Left renal pelvis (tissue), 4 donors: ENCODE data around the gene IRF7. TPM values are rescaled to one million over a fixed set of nuclear protein-coding genes. Genes with fewer than 3 reads are reported as not detected.

ENCODE experiments used
- DNase-seq, 4 donors: peaks; one replicate each; pipeline ENCODE4 v3.0.0-alpha.2; 2013; ENCODE audit warnings: low read depth in 4 of 4, low spot score in 3 of 4
- polyA plus RNA-seq, 4 donors: library from polyadenylated mRNA; unstranded; fragments of 120-200 nt; gene quantifications; one replicate each; pipeline ENCODE4 v1.2.1, GENCODE V29; 2013; ENCODE audit not compliant: insufficient read length in 4 of 4

Gene IRF7
- polyA plus RNA-seq, 4 donors = 4.6 to 14.7 (median 8.5) TPM

DNA sequence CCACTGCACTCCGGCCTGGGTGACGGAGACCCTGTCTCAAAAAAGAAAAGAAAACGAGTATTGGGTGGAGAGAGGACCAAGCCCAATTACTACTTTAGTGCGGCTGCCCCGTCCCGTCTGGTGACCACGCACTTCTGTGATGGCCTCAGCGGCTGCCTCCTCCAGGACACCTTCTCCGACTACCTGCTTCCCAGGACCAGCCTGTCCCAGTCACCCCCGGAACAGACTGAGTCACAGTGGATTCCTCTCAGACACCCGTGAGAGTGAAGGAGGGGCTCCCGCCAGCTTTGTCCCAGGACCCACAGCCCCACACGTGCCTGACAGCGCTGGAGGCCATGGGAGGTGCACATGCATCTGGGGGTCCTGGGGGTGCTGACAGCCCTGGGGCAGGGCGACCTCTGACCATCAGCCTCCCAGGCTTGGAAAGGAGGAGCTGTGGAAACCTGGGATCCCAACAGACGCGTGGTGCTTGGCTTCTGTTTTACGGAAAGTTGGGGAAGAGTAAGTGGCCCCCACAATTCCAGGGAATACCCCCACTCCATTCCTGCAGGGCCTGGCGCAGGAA, 26.1 kb upstream of the IRF7 start:
- no peak for DNase-seq

DNA sequence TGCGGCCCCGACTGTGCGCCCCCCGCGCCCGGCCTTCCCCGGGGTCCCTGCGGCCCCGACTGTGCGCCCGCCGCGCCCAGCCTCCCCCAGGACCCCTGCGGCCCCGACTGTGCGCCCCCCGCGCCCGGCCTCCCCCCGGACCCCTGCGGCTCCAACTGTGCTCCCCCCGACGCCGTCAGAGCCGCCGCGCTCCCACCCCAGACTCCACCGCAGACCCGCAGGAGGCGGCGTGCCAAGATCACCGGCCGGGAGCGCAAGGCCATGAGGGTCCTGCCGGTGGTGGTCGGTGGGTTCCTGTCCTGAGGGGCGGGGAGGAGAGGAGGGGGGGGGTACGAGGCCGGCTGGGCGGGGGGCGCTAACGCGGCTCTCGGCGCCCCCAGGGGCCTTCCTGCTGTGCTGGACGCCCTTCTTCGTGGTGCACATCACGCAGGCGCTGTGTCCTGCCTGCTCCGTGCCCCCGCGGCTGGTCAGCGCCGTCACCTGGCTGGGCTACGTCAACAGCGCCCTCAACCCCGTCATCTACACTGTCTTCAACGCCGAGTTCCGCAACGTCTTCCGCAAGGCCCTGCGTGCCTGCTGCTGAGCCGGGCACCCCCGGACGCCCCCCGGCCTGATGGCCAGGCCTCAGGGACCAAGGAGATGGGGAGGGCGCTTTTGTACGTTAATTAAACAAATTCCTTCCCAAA, 24.4 kb upstream of the IRF7 start:
- DNase-seq = no peak

DNA sequence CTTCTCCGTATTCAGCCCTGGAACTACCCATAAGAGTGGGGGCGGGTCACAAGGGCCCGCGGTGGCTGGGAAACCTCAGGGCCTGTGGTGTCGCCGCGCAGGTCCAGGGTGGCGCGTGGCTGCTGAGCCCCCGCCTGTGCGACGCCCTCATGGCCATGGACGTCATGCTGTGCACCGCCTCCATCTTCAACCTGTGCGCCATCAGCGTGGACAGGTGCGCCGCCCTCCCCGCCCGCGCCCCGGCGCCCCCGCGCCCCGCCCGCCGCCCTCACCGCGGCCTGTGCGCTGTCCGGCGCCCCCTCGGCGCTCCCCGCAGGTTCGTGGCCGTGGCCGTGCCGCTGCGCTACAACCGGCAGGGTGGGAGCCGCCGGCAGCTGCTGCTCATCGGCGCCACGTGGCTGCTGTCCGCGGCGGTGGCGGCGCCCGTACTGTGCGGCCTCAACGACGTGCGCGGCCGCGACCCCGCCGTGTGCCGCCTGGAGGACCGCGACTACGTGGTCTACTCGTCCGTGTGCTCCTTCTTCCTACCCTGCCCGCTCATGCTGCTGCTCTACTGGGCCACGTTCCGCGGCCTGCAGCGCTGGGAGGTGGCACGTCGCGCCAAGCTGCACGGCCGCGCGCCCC, 23.7 kb upstream of the IRF7 start:
- DNase-seq = no peak

- no peak for DNase-seq
Observed at GRCh38 chr11:638631-639331, 23.0 kb upstream of the IRF7 start.

- DNase-seq = no peak
Observed at GRCh38 chr11:637593-638521, 22.1 kb upstream of the IRF7 start.

DNA sequence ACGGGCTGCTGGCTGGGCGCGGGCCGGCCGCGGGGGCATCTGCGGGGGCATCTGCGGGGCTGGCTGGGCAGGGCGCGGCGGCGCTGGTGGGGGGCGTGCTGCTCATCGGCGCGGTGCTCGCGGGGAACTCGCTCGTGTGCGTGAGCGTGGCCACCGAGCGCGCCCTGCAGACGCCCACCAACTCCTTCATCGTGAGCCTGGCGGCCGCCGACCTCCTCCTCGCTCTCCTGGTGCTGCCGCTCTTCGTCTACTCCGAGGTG, 21.5 kb upstream of the IRF7 start:
- no peak for DNase-seq

- DNase-seq = no peak
Observed at GRCh38 chr11:636511-637332, 21.0 kb upstream of the IRF7 start, which contains the start of gene DRD4. Gene DRD4 (plus strand): TSS chr11:637269. CDS start chr11:637305, 36 bp downstream.

DNA sequence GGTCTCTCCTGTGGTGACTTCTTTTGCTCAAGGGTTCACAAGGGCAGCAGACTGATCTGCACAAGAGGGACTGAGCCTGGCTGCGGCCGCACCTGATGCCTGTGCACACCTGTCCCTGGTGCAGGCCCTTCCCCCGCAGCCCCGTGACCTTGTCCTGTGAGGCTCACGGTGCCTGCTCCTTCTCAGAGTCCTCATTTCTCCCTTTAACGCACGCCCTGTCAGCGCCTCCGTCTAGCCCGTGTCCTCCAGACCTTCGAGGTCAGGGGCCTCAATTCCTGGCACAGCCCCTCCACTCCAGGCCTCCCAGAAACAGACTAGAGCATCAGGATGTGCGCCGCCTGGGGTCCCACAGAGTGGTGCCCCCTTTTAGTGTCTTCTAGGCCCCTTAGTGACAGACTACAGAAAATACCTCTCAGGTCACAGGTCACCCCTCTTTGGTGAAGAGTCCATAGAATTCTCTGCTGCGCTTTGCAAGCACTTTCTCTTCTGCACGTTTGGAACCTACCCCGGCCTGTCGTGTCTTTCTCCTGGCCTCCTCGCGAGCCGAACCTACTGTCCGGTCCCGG, 20.3 kb upstream of the IRF7 start:
- no peak for DNase-seq

GRCh38 chr11:630871-631270, 15.1 kb upstream of the IRF7 start:
- DNase-seq = no peak

DNA sequence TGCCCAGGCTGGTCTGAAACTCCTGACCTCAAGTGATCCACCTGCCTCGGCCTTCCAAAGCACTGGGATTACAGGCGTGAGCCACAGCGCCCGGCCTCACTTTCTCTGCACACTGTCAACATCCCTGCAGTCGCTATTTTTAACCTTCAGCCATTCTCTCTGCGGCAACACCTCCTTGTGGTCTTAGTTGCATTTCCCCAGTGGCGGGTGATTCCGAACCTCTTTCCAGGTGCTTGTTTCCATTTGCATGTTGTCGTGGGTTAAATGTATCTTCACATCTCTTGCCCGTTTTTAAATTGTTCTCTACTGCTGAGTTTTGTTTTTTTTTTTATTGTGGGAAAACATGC, 13.5 kb upstream of the IRF7 start:
- DNase-seq = no peak

- DNase-seq = no peak
Observed at GRCh38 chr11:628056-628455, 12.3 kb upstream of the IRF7 start.

GRCh38 chr11:627308-627576, 11.5 kb upstream of the IRF7 start:
- DNase-seq = no peak

DNA sequence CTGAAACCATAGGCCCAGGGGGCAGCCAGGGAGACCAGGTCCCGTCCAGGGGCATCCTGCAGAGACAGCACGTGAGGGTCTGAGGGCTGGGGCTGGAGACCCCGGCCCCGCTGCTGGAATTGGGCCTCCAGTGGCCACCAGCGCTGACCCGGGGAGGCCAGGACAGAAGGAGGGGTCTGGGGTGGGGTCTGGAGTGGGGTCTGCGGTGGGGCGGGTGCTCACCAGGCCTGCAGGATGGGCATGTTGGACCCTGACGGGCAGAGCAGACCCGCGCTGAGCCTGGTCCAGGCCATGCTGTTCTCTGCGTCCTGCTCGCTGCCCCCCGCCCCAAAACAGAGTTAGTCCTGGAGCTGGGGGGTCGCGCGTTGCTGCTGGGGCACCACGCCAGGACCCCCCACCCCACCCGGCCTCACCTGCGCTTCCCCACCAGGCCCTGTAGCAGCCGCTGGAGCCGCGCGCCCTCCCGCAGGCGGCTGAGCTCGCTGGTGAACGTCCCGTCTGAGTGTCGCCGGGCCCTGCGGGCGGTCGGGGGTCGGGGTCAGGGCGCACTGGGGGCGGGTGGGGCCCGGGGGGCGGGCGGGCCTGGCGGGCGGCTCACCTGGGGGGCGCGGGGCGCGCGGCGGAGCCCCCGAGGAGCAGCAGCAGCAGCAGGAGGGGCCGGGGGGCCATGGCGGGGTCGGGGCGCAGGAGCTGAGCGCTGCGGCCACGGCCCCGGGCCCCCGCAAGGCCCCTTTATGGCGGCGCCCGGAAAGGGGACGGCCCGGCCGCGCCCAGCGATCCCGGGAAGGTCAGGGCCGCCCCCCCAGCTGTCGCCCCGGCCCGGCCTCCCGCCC, 10.9 kb upstream of the IRF7 start, which contains the start of gene SCT:
Gene SCT (minus strand): TSS at position 707 of the 833 bp plus-strand sequence. CDS start 38 bp downstream, at position 669.
- DNase-seq = no peak

DNA sequence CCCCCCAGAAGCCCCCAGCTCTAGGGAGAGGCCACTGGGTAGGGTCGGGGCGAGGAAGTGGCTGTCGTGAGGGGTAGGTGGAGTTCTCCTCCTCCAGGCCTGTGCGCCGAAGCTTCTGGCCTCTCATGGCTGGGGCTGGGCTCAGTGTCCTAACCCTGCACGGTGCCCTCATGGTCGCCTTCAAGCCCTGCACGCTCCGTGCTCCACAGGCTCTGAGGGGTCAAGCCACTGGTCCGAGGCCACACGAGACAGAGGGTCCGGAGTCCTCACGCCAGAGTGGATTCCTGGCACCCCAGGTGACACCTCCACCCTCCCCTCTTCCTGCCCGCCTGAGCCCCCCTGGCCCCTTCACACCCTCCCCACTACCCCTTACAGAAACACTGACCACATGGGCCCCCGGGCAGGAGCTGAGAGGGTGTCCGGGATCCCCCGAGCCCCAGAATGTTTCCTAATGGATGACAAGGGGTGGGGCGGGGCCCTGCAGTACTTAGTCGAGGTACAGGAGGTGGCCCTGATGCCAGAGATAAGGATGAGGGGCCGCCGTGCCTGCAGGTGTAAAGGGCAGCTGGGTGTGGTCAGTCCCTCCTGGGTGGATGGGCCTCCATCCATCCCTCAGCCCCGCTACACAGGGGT, 10.0 kb upstream of the IRF7 start:
- no peak for DNase-seq

DNA sequence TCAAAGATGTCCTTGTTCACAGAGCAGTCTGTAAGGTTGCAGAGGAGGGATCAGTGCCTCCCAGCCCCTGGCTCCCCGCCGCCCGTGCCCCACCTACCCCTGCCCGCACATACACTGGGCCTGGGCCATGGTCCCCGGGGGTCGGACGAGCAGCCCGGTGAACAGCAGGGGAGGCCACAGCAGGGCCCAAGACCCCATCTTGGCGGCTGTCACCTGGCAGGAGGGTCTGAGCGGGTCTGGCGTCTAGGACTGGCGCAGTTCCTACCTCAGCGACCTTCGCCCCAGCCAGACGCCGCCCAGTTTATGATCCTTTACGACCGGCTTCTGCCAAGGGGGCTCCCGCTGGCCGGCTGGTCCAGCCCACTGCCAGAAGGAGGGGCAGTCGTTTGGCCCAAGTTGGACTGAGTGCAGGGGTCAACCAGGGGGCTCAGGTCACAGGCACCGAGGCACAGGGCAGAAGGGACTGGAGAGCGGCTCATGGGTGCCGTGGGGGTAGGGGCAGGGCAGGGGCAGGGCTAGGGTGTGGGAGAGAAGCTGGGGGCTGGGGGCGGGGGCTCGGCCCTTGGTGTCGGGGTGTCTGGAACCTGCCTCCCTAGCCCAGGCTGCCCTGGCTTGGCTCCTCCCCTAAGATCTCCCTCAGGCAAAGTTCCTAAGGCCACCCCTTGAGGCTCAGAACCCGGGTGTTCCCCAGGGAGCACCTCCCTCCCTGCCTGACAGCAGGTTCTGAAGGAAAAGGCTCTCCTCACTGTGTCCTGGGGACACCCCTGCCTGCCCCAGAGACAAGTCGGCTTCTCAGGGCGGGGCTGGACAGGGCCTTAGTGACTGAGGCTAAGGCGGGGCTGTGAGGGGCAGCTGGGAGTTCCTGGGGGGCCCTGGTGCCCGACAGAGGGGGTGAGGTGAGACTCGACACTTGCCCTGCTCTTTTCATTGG, 9.2 kb upstream of the IRF7 start, which contains the start of gene CDHR5:
Gene CDHR5 (minus strand): TSS at position 251 of the 931 bp plus-strand sequence. CDS start 53 bp downstream, at position 198.
- DNase-seq = no peak

DNA sequence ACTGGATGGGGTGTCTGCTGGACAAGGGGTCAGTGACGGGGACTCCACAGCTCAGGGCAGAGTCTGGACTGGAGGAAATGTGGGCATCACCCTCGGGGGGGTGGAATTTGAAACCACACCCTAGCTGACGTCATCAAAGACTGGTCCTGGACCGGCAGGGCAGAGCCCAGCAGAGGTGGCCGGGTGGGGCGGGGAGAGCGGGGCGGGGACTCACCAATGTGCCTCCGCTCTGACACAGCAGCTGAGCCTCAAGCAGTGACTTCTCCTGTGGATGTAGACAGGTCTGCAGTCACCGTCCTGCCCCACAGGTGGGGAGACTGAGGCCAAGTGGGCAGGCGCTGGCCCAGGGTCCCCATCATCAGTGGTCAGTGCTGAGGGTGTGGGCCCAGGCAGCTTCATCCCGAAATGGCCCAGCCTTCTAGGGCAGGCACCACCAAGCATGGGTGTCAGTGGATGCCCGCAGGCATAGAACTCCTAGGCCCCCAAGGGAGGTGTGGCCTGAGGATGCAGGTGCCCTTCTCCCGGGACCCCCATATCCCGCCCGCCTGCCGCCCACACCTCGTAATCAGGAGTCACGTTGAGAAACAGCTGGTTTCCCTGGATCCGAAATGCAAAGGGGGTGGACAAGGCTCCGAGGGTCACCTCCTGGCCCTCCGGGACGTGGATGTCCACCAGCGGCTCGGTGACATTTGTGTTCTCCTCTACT, 8.4 kb upstream of the IRF7 start:
- no peak for DNase-seq
